Trophoblast cell (in vitro differentiated cells and primary cell): ENCODE data around the gene METRN.

ENCODE experiments used
- DNase-seq, 2 donors: peaks; one replicate each; pipeline ENCODE4 v3.0.0-alpha.2; 2016
- H2AFZ ChIP-seq: 2 replicates; pipeline ENCODE4 v1.6.1; 2013; ENCODE audit warnings: low read length, moderate library complexity, mild to moderate bottlenecking; ENCODE audit not compliant: insufficient read depth, poor library complexity
- H2AK5ac ChIP-seq: 2 replicates; pipeline ENCODE4 v1.6.1; 2013; ENCODE audit warnings: mild to moderate bottlenecking, low read length
- H2BK120ac ChIP-seq: 2 replicates; pipeline ENCODE4 v1.6.1; 2013; ENCODE audit warnings: low read length, mild to moderate bottlenecking, moderate library complexity; ENCODE audit not compliant: insufficient read depth, poor library complexity
- H2BK12ac ChIP-seq: 2 replicates; pipeline ENCODE4 v1.6.1; 2013; ENCODE audit warnings: mild to moderate bottlenecking, low read length, moderate library complexity
- H2BK5ac ChIP-seq: 2 replicates; pipeline ENCODE4 v1.6.1; 2013; ENCODE audit warnings: low read length, low read depth, moderate library complexity, mild to moderate bottlenecking; ENCODE audit not compliant: poor library complexity
- H3K14ac ChIP-seq: 2 replicates; pipeline ENCODE4 v1.6.1; 2013; ENCODE audit warnings: mild to moderate bottlenecking, low read length
- H3K18ac ChIP-seq: 2 replicates; pipeline ENCODE4 v1.6.1; 2013; ENCODE audit warnings: mild to moderate bottlenecking, low read length
- H3K23ac ChIP-seq: 2 replicates; pipeline ENCODE4 v1.6.1; 2013; ENCODE audit warnings: low read length
- H3K27ac ChIP-seq: 2 replicates; pipeline ENCODE4 v1.5.1; 2013; ENCODE audit warnings: low read depth, mild to moderate bottlenecking, inconsistent platforms, low read length, moderate library complexity
- H3K27me3 ChIP-seq: 2 replicates; pipeline ENCODE4 v1.6.1; 2013; ENCODE audit warnings: inconsistent platforms, mild to moderate bottlenecking, low read length, moderate library complexity; ENCODE audit not compliant: insufficient read depth
- H3K36me3 ChIP-seq, 2 experiments: 1 replicate in 1 of 2; 2 replicates in 1 of 2; pipeline ENCODE4 v1.6.1; 2013; ENCODE audit warnings: low read length in 2 of 2, mild to moderate bottlenecking in 2 of 2, moderate library complexity in 1 of 2; ENCODE audit not compliant: insufficient read depth in 2 of 2, control insufficient read depth in 1 of 2
- H3K4ac ChIP-seq: 2 replicates; pipeline ENCODE4 v1.6.1; 2013; ENCODE audit warnings: low read depth, mild to moderate bottlenecking, low read length, moderate library complexity
- H3K4me1 ChIP-seq, 2 experiments: 1 replicate in 1 of 2; 2 replicates in 1 of 2; pipeline ENCODE4 v1.6.1; 2013; ENCODE audit warnings: low read length in 2 of 2, mild to moderate bottlenecking in 2 of 2, moderate library complexity in 1 of 2; ENCODE audit not compliant: insufficient read depth in 2 of 2, control insufficient read depth in 1 of 2
- H3K4me2 ChIP-seq: 2 replicates; pipeline ENCODE4 v1.6.1; 2013; ENCODE audit warnings: inconsistent platforms, mild to moderate bottlenecking, low read length, moderate library complexity
- H3K4me3 ChIP-seq: 2 replicates; pipeline ENCODE4 v1.5.1; 2013; ENCODE audit warnings: mild to moderate bottlenecking, low read depth, low read length, inconsistent platforms
- H3K79me1 ChIP-seq: one replicate; pipeline ENCODE4 v1.6.1; 2013; ENCODE audit warnings: low read length
- H3K79me2 ChIP-seq: 2 replicates; pipeline ENCODE4 v1.6.1; 2013; ENCODE audit warnings: low read length, mild to moderate bottlenecking; ENCODE audit not compliant: control insufficient read depth, insufficient read depth, poor library complexity
- H3K9ac ChIP-seq: 2 replicates; pipeline ENCODE4 v1.6.1; 2013; ENCODE audit warnings: mild to moderate bottlenecking, low read length
- H3K9me3 ChIP-seq: 2 replicates; pipeline ENCODE4 v1.6.1; 2013; ENCODE audit warnings: low read depth, mild to moderate bottlenecking, control low read depth, inconsistent platforms, low read length; ENCODE audit not compliant: insufficient read depth
- H4K12ac ChIP-seq: 2 replicates; pipeline ENCODE4 v1.6.1; 2013; ENCODE audit warnings: low read depth, mild to moderate bottlenecking, low read length, moderate library complexity
- H4K8ac ChIP-seq: 2 replicates; pipeline ENCODE4 v1.6.1; 2013; ENCODE audit warnings: low read depth, mild to moderate bottlenecking, low read length, moderate library complexity
- H4K91ac ChIP-seq: one replicate; pipeline ENCODE4 v1.6.1; 2013; ENCODE audit warnings: low read depth, mild to moderate bottlenecking, low read length, moderate library complexity
- WGBS: extraction: QIAGEN DNeasy Blood & Tissue Kit; methylation state at CpG from one replicate; pipeline ENCODE4 v1.1.7; 2013; ENCODE audit warnings: missing lambda C conversion rate; ENCODE audit not compliant: insufficient read length, insufficient coverage; ENCODE audit errors: extremely low coverage; 5-methylcytosine and 5-hydroxymethylcytosine counted together

METRN gene

GRCh38 chr16:734208-734980, 19.5 kb downstream of the METRN start:
- Histone ChIP-seq H3K36me3 (peaks cover 49 to 60% of the 10 kb centered on the region in 2 experiments), H3K27me3 (no peaks in the 10 kb centered on the region), H3K9ac (no peak overlapping the region), H4K12ac (no peak overlapping the region), H3K79me1 (no peaks in the 10 kb centered on the region), H2BK12ac (no peak overlapping the region), H3K18ac (no peak overlapping the region), H3K4me2 (no peak overlapping the region), H2AK5ac (no peak overlapping the region), H3K79me2 (no peaks in the 10 kb centered on the region), H2AFZ (no peak overlapping the region), H3K9me3 (no peaks in the 10 kb centered on the region), H3K23ac (no peak overlapping the region), H3K4ac (no peak overlapping the region), H3K14ac (no peak overlapping the region), H4K91ac (no peak overlapping the region), H2BK5ac (no peak overlapping the region), H3K4me1 (no peaks in the 10 kb centered on the region), H2BK120ac (no peak overlapping the region), H3K27ac (no peak overlapping the region), H4K8ac (no peak overlapping the region), H3K4me3 (no peak overlapping the region)
- no peak for DNase-seq
- no CpG with 5 or more reads among the region's 49 CpGs for WGBS

GRCh38 chr16:734981-735881, 20.3 kb downstream of the METRN start:
- Histone ChIP-seq H3K79me2 (peaks cover under 1% of the 10 kb centered on the region), H3K4me2 (no peak overlapping the region), H3K27ac (no peak overlapping the region), H3K4me1 (peaks cover 0 to 6% of the 10 kb centered on the region in 2 experiments), H3K4me3 (no peak overlapping the region), H3K23ac (no peak overlapping the region), H3K9me3 (no peaks in the 10 kb centered on the region), H3K14ac (no peak overlapping the region), H2BK120ac (no peak overlapping the region), H3K4ac (no peak overlapping the region), H4K12ac (no peak overlapping the region), H2BK12ac (no peak overlapping the region), H3K27me3 (no peaks in the 10 kb centered on the region), H2AFZ (no peak overlapping the region), H3K36me3 (peaks cover 47 to 59% of the 10 kb centered on the region in 2 experiments), H4K91ac (no peak overlapping the region), H4K8ac (no peak overlapping the region), H2AK5ac (no peak overlapping the region), H2BK5ac (no peak overlapping the region), H3K18ac (no peak overlapping the region), H3K79me1 (no peaks in the 10 kb centered on the region), H3K9ac (no peak overlapping the region)
- no peak for DNase-seq
- WGBS = no CpG with 5 or more reads among the region's 25 CpGs

GRCh38 chr16:735982-736453, 21.1 kb downstream of the METRN start:
- H3K14ac ChIP-seq = no peak overlapping the region
- no peak overlapping the region for H4K91ac ChIP-seq
- no peak overlapping the region for H3K23ac ChIP-seq
- H3K27ac ChIP-seq = no peak overlapping the region
- no peak overlapping the region for H4K8ac ChIP-seq
- no peaks in the 10 kb centered on the region for H3K27me3 ChIP-seq
- H2BK5ac ChIP-seq = no peak overlapping the region
- no peak overlapping the region for H3K4me3 ChIP-seq
- H2BK120ac ChIP-seq = no peak overlapping the region
- H3K9me3 ChIP-seq = no peaks in the 10 kb centered on the region
- H2AK5ac ChIP-seq = no peak overlapping the region
- H3K79me1 ChIP-seq = peaks cover 5% of the 10 kb centered on the region
- no peak for DNase-seq
- WGBS = no CpG with 5 or more reads among the region's 13 CpGs
- no peak overlapping the region for H3K18ac ChIP-seq
- peaks cover 47 to 57% of the 10 kb centered on the region in 2 experiments for H3K36me3 ChIP-seq
- peaks cover 0 to 8% of the 10 kb centered on the region in 2 experiments for H3K4me1 ChIP-seq
- H3K4me2 ChIP-seq = no peak overlapping the region
- H3K9ac ChIP-seq = no peak overlapping the region
- H4K12ac ChIP-seq = no peak overlapping the region
- H2AFZ ChIP-seq = no peak overlapping the region
- peaks cover 5% of the 10 kb centered on the region for H3K79me2 ChIP-seq
- H3K4ac ChIP-seq = no peak overlapping the region
- H2BK12ac ChIP-seq = no peak overlapping the region

- Histone ChIP-seq H2BK120ac (no peak overlapping the region), H3K79me1 (peaks cover 8% of the 10 kb centered on the region), H3K4me2 (no peak overlapping the region), H3K79me2 (peaks cover 7% of the 10 kb centered on the region), H3K18ac (no peak overlapping the region), H3K4ac (no peak overlapping the region), H2BK12ac (no peak overlapping the region), H3K9me3 (no peaks in the 10 kb centered on the region), H2AFZ (no peak overlapping the region), H3K36me3 (peaks cover 43 to 51% of the 10 kb centered on the region in 2 experiments), H3K27ac (no peak overlapping the region), H4K8ac (no peak overlapping the region), H3K4me3 (no peak overlapping the region), H3K4me1 (peaks cover 0 to 9% of the 10 kb centered on the region in 2 experiments), H3K9ac (no peak overlapping the region), H4K91ac (no peak overlapping the region), H2AK5ac (no peak overlapping the region), H4K12ac (no peak overlapping the region), H2BK5ac (no peak overlapping the region), H3K23ac (no peak overlapping the region), H3K14ac (no peak overlapping the region), H3K27me3 (no peaks in the 10 kb centered on the region)
- no peak for DNase-seq
- WGBS = no CpG with 5 or more reads among the region's 29 CpGs
Observed at GRCh38 chr16:736936-737481, 22.1 kb downstream of the METRN start.
